H1 (cell line): ENCODE results near the gene INPP5E. TPM values are rescaled to one million over a fixed set of nuclear protein-coding genes. Genes with fewer than 3 reads are reported as not detected.

ENCODE experiments used
- CTCF ChIA-PET: fragments of 300-600 bp; sonication (Branson Sonifier 250); formaldehyde crosslinking; loops from one replicate; lab custom pipeline; 2021; ENCODE audit not compliant: partially characterized antibody; lab: Charles Lee
- POLR2A ChIA-PET: fragments of 300-600 bp; sonication (Branson Sonifier 250); formaldehyde crosslinking; loops from one replicate; lab custom pipeline; 2021; ENCODE audit warnings: inconsistent platforms; ENCODE audit not compliant: partially characterized antibody; lab: Charles Lee
- DNase-seq, 2 experiments: peaks; one replicate each; pipeline versions ENCODE4 v3.0.0 to v3.0.0-alpha.2; 2010 to 2022; ENCODE audit warnings: low spot score in 2 of 2, low read depth in 1 of 2, mixed read lengths in 1 of 2
- FAIRE-seq: peaks from 2 replicates; lab custom pipeline; 2011; peaks lifted over from hg19 to GRCh38; lab: Jason Lieb, UNC
- H2AFZ ChIP-seq: 2 replicates; pipeline ENCODE4 v1.8.1; 2012; ENCODE audit warnings: low read length, inconsistent platforms
- H2AK5ac ChIP-seq: 2 replicates; pipeline ENCODE4 v1.6.1; 2013; ENCODE audit warnings: low read depth, low read length
- H2BK120ac ChIP-seq: replicated peaks from 2 replicates; pipeline ENCODE3; 2013; ENCODE audit warnings: low read depth, low read length, inconsistent platforms
- H2BK12ac ChIP-seq: 2 replicates; pipeline ENCODE4 v1.6.1; 2013; ENCODE audit warnings: low read depth, low read length
- H2BK15ac ChIP-seq: 2 replicates; pipeline ENCODE4 v1.6.1; 2013; ENCODE audit warnings: low read length
- H2BK20ac ChIP-seq: 2 replicates; pipeline ENCODE4 v1.6.1; 2013; ENCODE audit warnings: low read length
- H2BK5ac ChIP-seq: 2 replicates; pipeline ENCODE4 v1.6.1; 2013; ENCODE audit warnings: low read depth, low read length
- H3K14ac ChIP-seq: 2 replicates; pipeline ENCODE4 v1.6.1; 2013; ENCODE audit warnings: inconsistent platforms; ENCODE audit not compliant: insufficient read length
- H3K18ac ChIP-seq: 2 replicates; pipeline ENCODE4 v1.6.1; 2013; ENCODE audit warnings: low read length; ENCODE audit errors: extremely low read depth
- H3K23ac ChIP-seq: 2 replicates; pipeline ENCODE4 v1.6.1; 2013; ENCODE audit warnings: inconsistent platforms; ENCODE audit not compliant: insufficient read length
- H3K23me2 ChIP-seq: 2 replicates; pipeline ENCODE4 v1.6.1; 2013; ENCODE audit warnings: low read depth, low read length
- H3K27ac ChIP-seq: 2 replicates; pipeline ENCODE4 v1.6.1; 2011; ENCODE audit warnings: low read depth, low read length, inconsistent platforms
- H3K27me3 ChIP-seq, 4 experiments: replicated peaks in 1 of 4; 1 replicate in 1 of 4; 2 replicates in 3 of 4; pipeline versions ENCODE4 v1.6.1 to v1.8.1; 2011 to 2013; ENCODE audit warnings: low read length in 3 of 4, mild to moderate bottlenecking in 3 of 4, inconsistent platforms in 2 of 4, mixed read lengths in 2 of 4, moderate library complexity in 1 of 4; ENCODE audit not compliant: control insufficient read depth in 3 of 4, insufficient read depth in 3 of 4; ENCODE audit errors: extremely low read depth in 1 of 4
- H3K36me3 ChIP-seq, 4 experiments: 2 replicates each; pipeline versions ENCODE4 v1.6.1 to v1.8.1; 2011 to 2013; ENCODE audit warnings: mild to moderate bottlenecking in 4 of 4, low read length in 3 of 4, moderate library complexity in 2 of 4, control low read depth in 1 of 4, inconsistent platforms in 1 of 4; ENCODE audit not compliant: insufficient read depth in 4 of 4, control insufficient read depth in 2 of 4
- H3K4ac ChIP-seq: replicated peaks from 2 replicates; pipeline ENCODE3; 2013; ENCODE audit warnings: low read length, low read depth, mixed read lengths, inconsistent platforms; ENCODE audit not compliant: insufficient read length
- H3K4me1 ChIP-seq, 4 experiments: replicated peaks in 1 of 4; 1 replicate in 1 of 4; 2 replicates in 3 of 4; pipeline versions ENCODE4 v1.6.1 to v1.8.1; 2011 to 2013; ENCODE audit warnings: low read length in 3 of 4, inconsistent platforms in 2 of 4, mixed read lengths in 1 of 4; ENCODE audit not compliant: insufficient read depth in 4 of 4, control insufficient read depth in 3 of 4
- H3K4me2 ChIP-seq, 2 experiments: 2 replicates each; pipeline versions ENCODE4 v1.6.1 to v1.8.1; 2011 to 2013; ENCODE audit warnings: low read depth in 2 of 2, low read length in 2 of 2, control low read depth in 1 of 2, inconsistent platforms in 1 of 2, mild to moderate bottlenecking in 1 of 2; ENCODE audit not compliant: insufficient read depth in 1 of 2
- H3K4me3 ChIP-seq, 4 experiments: fragments of 200-600, 300-600 bp in 1 of 4; sonication (generic), shearing (Covaris generic), sonication (Bioruptor Twin) in 1 of 4; 2 replicates each; pipeline versions ENCODE4 v1.5.1 to v1.8.1; 2011 to 2016; ENCODE audit warnings: low read length in 4 of 4, low read depth in 3 of 4, control low read depth in 2 of 4, inconsistent platforms in 2 of 4, mild to moderate bottlenecking in 2 of 4, mixed read lengths in 1 of 4, moderate library complexity in 1 of 4; ENCODE audit not compliant: insufficient read depth in 2 of 4; ENCODE audit errors: extremely low read depth in 1 of 4
- H3K56ac ChIP-seq: replicated peaks from 2 replicates; pipeline ENCODE3; 2013; ENCODE audit warnings: low read depth, mild to moderate bottlenecking, mixed read lengths, low read length, inconsistent platforms; ENCODE audit not compliant: insufficient read length
- H3K79me1 ChIP-seq: 2 replicates; pipeline ENCODE4 v1.6.1; 2013; ENCODE audit warnings: low read depth, low read length, control low read depth
- H3K79me2 ChIP-seq, 2 experiments: 2 replicates each; pipeline versions ENCODE4 v1.6.1 to v1.8.1; 2012 to 2013; ENCODE audit warnings: low read length in 2 of 2, mild to moderate bottlenecking in 2 of 2, inconsistent platforms in 1 of 2; ENCODE audit not compliant: insufficient read depth in 2 of 2, control insufficient read depth in 1 of 2
- H3K9ac ChIP-seq, 4 experiments: replicated peaks in 1 of 4; 1 replicate in 1 of 4; 2 replicates in 3 of 4; pipeline versions ENCODE4 v1.6.1 to v1.8.1; 2011 to 2013; ENCODE audit warnings: low read depth in 3 of 4, low read length in 3 of 4, control low read depth in 2 of 4, mild to moderate bottlenecking in 2 of 4, moderate library complexity in 2 of 4, inconsistent platforms in 1 of 4; ENCODE audit errors: extremely low read depth in 1 of 4
- H3K9me3 ChIP-seq, 2 experiments: 2 replicates each; pipeline versions ENCODE4 v1.6.1 to v1.8.1; 2012 to 2013; ENCODE audit warnings: mild to moderate bottlenecking in 2 of 2, moderate library complexity in 2 of 2, control low read depth in 1 of 2, inconsistent platforms in 1 of 2, low read depth in 1 of 2, low read length in 1 of 2, mixed read lengths in 1 of 2; ENCODE audit not compliant: insufficient read depth in 2 of 2
- H4K20me1 ChIP-seq, 2 experiments: replicated peaks in 1 of 2; 2 replicates each; pipeline versions ENCODE3 to v1.8.1; 2011 to 2013; ENCODE audit warnings: inconsistent platforms in 2 of 2, low read length in 2 of 2, mild to moderate bottlenecking in 1 of 2; ENCODE audit not compliant: insufficient read depth in 2 of 2, control insufficient read depth in 1 of 2
- H4K5ac ChIP-seq: 2 replicates; pipeline ENCODE4 v1.6.1; 2013; ENCODE audit warnings: low read length, low read depth, mixed read lengths, inconsistent platforms; ENCODE audit not compliant: insufficient read length
- H4K8ac ChIP-seq: 2 replicates; pipeline ENCODE4 v1.8.0; 2013; ENCODE audit warnings: mild to moderate bottlenecking, moderate library complexity, low read length, inconsistent platforms; ENCODE audit not compliant: insufficient read depth; ENCODE audit errors: extremely low read depth
- H4K91ac ChIP-seq: replicated peaks from 2 replicates; pipeline ENCODE3; 2013; ENCODE audit warnings: low read length, mixed read lengths, inconsistent platforms; ENCODE audit not compliant: insufficient read length
- WGBS, 2 experiments: shearing (Covaris generic) in 1 of 2; methylation state at CpG; one replicate each; pipeline versions ENCODE4 v1.1.6 to v1.1.7; 2013 to 2015; ENCODE audit warnings: low lambda C conversion rate in 2 of 2, mixed read lengths in 2 of 2, inconsistent platforms in 1 of 2, low coverage in 1 of 2, missing lambda C conversion rate in 1 of 2; ENCODE audit not compliant: insufficient replicate concordance in 2 of 2, insufficient coverage in 1 of 2, insufficient read length in 1 of 2; ENCODE audit errors: extremely low coverage in 1 of 2, missing lambda C conversion rate in 1 of 2; 5-methylcytosine and 5-hydroxymethylcytosine counted together
- polyA plus RNA-seq, 7 experiments: library from polyadenylated mRNA; depleted of rRNA in 3 of 7; stranded (reverse) in 5 of 7; unstranded in 2 of 7; fragments of >200 nt in 5 of 7; fragments of 200-250 nt in 2 of 7; gene quantifications; 1 replicate in 5 of 7; 2 replicates in 1 of 7; 4 replicates in 1 of 7; pipeline versions ENCODE4 v1.2.1 to v1.2.3, GENCODE V29; 2011 to 2013; ENCODE audit warnings: missing spikeins in 2 of 7, mixed read lengths in 2 of 7
- total RNA-seq: library from RNA; stranded (reverse); fragmentation: NEBNext Ultra II Directional; extraction: Animal tissue kit (Norgen Biotek cat#: 25700); gene quantifications from 2 replicates; pipeline ENCODE4 v1.2.1, GENCODE V29; 2021

INPP5E gene
- total and polyA plus RNA-seq, 2 of the 8 experiments (the other 6 are each of a cell fraction or from before 2014, with no cell fraction given), result 8.7 to 11.3 TPM

DNA sequence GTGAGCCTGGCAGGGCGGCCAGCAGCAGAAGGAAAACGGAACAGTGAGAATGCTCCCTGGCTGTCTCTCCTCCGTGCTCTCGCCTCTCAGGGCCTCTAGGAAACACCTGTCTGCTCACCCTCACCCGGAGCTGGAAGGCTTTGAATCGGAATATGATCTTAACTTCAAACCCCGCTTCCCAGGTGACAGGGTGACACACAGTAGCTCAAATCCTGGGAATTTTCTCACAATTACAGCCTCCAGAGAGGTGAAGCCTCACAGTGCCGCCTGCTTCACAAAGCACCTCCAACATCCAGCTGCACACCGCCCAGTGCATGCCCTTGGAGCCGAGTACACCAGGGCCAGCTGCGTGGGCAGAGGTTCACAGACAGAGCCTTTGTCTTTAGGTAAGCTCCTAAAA is 30.7 kb upstream of the INPP5E start:
- Histone ChIP-seq H2BK12ac (no peak overlapping the region), H3K79me1 (peaks cover 5% of the 10 kb centered on the region), H3K27me3 (no peaks in the 10 kb centered on the region), H3K14ac (no peak overlapping the region), H4K91ac (no peak overlapping the region), H3K4me2 (no peak overlapping the region), H2BK15ac (no peak overlapping the region), H3K23ac (no peak overlapping the region), H3K27ac (no peak overlapping the region), H3K18ac (no peak overlapping the region), H4K5ac (no peak overlapping the region), H2BK20ac (no peak overlapping the region), H3K56ac (no peak overlapping the region), H3K4me3 (no peak overlapping the region), H4K8ac (no peak overlapping the region; the same call in 1 of the 2 replicates), H3K36me3 (peaks cover 54 to 80% (median 78%) of the 10 kb centered on the region in 4 experiments), H4K20me1 (peaks cover 15 to 41% of the 10 kb centered on the region in 2 experiments), H2BK5ac (no peak overlapping the region), H3K4me1 (no peaks in the 10 kb centered on the region), H3K9me3 (no peaks in the 10 kb centered on the region), H3K79me2 (peaks cover 0 to 46% of the 10 kb centered on the region in 2 experiments; a peak in 3 of 4 replicates), H2BK120ac (no peak overlapping the region), H2AFZ (no peak overlapping the region), H2AK5ac (no peak overlapping the region), H3K23me2 (no peaks in the 10 kb centered on the region), H3K4ac (no peak overlapping the region), H3K9ac (no peak overlapping the region)
- CTCF ChIA-PET, result interaction anchor here (1.0 to 2.0 kb wide), 8 partner anchors 8 to 329 kb away, joined by 3 to 6 read pairs (median 4); no protein-coding TSS in a partner anchor
- POLR2A ChIA-PET, result interaction anchor here (0.8 to 1.1 kb wide), 4 partner anchors 11 to 93 kb away, joined by 3 to 4 read pairs (median 3); no protein-coding TSS in a partner anchor
- FAIRE-seq (no peak), DNase-seq (no peak)
- whole genome bisulfite sequencing, 2 experiments, result 89% methylated on average over 11 of the region's 11 CpGs; no CpG with 5 or more reads in 1 of the 2 experiments
